ENCODE results near the gene PODN.

Gene PODN

GRCh38 chr1:53114581-53115400, 52.8 kb downstream of the PODN start:
- no peak for DNase-seq (ENCODE audit: low read depth)

DNA sequence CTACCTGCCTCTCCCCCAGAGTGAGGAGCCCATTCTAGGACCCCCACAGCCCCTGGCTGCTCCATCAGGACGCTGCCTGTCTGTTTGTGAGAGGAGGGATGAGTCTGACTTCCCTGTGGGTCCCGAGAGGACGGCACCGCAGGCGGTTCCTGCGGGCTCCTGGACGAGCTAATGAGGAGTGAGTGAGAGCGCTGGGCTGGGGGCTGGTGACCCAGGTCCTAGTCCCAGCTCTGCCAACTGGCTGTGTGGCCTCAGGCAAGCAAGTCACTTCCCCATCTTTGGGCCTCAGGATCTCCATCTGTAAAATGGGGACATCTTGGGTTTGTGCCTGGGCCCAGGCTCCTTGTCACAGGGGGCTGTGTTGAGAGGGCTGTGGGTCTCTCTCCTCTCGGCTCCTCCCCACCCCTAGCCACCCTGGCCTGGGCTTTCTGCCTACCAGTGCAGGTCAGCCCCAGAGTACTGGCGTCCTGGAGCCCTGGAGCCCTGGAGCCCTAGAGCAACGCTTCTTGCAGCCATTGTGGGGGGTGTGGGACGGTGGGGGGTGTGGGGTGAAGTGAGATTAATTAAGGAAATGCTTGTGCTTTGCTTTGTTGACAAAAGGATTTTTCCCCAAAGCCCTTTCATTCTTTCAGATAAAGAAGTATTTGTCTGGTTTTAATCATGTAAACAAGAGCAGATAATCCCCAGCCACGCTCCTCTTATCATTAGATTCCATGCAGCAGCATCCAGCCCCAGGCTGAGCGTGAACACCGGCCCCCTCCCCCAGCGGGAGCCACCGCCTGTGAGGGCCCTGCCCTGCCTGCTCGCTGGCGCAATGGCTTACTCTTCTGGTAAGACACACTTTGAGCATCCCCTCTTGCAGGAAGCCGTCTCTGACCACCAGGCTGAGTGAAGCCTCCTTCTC, 53.6 kb downstream of the PODN start:
- no peak for DNase-seq (ENCODE audit: low read depth)

- no peak for DNase-seq (ENCODE audit: low read depth)
These were observed 54.3 kb downstream of the PODN start for GRCh38 chr1:53116307-53116810.

- no peak for DNase-seq (ENCODE audit: low read depth)
These were observed 55.1 kb downstream of the PODN start for GRCh38 chr1:53116933-53117600.

DNA sequence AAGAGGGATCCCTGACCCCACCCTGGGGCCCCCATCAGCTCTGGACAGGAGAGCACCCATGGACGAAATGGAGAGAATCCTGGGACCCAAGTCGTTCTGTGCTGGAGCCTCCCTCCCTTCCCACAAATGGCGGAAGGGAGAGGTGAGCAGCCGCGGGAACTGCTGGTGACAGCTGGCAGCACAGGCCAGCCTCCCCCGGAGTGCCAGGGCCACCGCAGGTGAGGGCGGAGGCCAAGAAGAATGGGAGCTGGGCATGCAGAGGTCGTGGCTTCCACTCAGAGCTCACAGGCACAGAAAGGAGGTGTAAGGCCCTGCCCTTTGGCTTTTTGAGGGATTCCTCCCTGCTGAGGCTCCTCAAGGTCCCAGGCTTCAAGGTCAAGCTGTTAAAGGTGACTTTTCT, 55.8 kb downstream of the PODN start:
- no peak for DNase-seq (ENCODE audit: low read depth)

- DNase-seq (ENCODE audit: low read depth): no peak
These were observed 58.6 kb downstream of the PODN start for GRCh38 chr1:53120659-53121058.

- DNase-seq (ENCODE audit: low read depth): no peak
These were observed 59.5 kb downstream of the PODN start for GRCh38 chr1:53121319-53122172.

GRCh38 chr1:53122201-53122885, 60.3 kb downstream of the PODN start:
- no peak for DNase-seq (ENCODE audit: low read depth)

- no peak for DNase-seq (ENCODE audit: low read depth)
These were observed 61.0 kb downstream of the PODN start for GRCh38 chr1:53122961-53123413.

DNA sequence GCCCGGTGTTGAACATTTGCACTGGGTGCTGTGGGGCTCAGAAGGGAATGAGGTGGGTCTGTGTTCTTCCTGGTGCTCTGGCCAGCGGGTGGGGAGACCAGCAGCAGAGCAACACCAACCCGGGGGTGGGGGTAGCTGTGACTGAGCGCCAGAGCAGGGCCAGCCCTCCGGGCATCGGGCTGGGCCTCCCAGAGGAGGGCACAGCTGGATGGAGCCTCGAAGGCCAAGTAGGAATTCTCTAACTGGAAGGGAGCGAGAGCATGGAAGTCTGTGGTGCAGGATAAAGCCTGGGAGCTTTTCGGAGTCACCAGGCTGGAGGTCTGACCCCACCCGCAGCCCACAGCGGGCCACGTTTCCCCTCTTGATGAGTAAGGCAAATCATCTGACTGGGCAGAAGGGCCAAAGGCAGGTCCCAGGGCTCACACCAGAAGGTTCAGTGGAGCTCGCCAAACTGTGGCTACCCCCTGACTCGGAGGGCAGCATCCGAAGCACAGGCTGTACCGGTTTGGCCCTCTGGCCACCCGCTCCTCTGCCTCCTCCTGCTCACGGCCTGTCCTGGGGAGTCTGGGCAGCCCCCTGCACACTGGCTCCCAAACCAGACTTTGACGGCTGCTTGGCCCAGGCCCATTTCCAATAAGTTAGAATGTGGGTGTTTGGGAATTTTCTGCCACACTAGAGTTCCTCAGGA, 61.6 kb downstream of the PODN start:
- no peak for DNase-seq (ENCODE audit: low read depth)

DNA sequence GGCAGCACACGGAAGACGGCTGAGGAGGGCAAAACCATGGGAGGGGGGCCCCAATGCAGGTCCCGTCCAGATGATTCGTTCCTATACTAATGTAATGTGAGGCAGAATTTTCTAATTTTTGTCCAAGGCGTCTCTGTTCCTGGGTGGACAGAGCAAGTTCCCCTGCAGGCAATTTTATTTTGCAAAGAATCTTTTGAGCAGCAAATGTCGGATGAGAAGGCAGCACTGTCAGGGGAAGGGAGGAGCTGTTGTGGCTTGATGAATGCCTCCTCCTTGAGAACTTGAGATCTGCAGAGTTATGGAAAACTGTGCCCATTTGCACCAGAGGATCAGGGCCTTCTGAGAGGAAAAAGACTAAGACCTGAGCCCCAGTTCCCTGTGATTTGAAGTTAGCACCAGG, 63.1 kb downstream of the PODN start:
- no peak for DNase-seq (ENCODE audit: low read depth)

DNA sequence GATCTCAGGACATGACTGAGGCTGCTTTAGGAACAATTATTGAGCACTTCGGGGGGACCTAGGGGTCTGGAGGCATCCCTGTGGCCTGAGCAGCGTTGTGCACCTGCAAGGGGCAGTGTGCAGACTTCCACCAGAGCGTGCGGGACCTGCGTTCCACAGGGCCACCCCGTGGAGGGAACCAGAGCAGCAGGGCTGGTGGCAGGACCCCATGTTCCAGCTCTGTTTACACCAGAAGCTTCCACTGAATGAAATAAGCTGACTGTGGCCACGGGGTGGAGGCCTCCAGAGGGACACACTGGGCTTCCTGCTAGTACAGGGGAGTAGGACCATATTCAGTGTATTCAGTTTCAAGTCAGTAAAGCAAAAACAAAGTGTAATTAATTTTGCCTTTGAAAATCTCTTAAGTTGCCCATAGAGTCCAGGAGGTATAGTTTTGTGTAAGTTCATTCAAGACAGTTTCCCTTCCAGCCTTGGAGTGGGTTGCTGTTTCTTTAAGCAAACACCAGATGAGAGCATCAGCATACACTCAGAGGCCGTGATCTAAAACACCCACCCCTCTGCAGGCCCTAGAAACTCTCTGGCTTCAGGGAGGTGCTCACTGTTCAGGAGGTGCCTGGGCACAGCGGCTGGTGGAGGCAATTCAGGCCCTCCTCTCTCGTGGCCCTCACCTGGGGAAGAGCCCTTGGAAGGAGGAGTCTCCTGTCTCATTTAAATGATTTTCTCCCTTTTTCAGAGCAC, 63.8 kb downstream of the PODN start:
- DNase-seq (ENCODE audit: low read depth): no peak

DNA sequence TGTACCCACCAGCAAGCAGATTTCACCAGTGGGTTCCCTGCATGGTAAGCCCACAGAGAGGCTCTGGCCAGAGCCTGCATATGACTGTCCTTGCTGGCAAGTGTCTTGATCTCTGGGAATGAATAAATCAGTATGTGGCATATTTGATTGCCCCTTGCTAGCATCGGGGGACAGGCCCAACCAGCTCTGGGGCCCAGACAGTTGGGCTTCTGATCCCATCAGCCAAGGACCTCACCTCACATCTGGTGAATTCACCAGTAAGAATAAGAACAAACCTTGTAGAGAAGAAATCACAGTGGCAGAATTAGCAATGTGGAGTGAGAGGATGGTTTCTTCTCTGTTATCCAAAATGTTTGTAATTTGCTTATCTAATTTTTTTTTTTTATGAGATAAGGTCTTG, 64.5 kb downstream of the PODN start:
- no peak for DNase-seq (ENCODE audit: low read depth)

- no peak for DNase-seq (ENCODE audit: low read depth)
These were observed 65.5 kb downstream of the PODN start for GRCh38 chr1:53127546-53127945.

DNA sequence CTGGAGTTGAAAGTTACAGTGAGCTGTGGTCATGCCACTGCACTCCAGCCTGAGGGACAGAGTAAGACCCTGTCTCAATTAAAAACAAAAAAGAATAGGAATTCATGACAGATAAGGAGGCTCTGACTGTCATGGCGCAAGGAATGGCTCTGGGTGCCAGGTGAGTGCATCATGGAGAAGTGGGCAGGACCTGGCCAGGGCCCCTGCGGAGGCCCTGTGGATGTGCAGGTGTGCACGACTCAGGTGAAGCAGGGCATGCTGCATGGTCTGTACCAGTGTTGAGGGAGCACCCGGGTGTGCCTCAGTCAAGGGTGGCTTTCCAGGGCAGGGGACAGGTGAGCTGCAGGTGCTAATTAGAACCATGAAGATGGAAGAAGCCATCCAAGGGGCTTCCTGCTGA, 66.4 kb downstream of the PODN start:
- no peak for DNase-seq (ENCODE audit: low read depth)

GRCh38 chr1:53129891-53130597, 68.0 kb downstream of the PODN start:
- no peak for DNase-seq (ENCODE audit: low read depth)

GRCh38 chr1:53130598-53130877, 68.5 kb downstream of the PODN start:
- no peak for DNase-seq (ENCODE audit: low read depth)

- DNase-seq (ENCODE audit: low read depth): no peak
These were observed 69.0 kb downstream of the PODN start for GRCh38 chr1:53130878-53131589.

DNA sequence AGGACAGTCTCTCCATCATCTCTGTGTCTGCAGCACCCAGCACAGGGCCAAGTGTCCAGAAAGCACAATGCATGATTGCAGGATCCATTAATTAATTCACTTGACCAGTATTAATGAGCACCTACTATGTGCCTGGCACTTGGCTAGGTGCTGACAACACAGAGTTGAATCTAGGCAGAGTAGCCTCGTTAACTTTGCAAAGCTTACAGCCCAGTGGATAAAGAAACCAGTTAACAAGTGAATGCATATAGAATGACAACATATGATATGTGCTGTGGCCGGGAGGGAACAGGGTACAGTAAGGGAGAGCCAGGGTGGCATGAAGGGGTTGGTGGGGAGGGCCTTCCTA, 69.6 kb downstream of the PODN start:
- no peak for DNase-seq (ENCODE audit: low read depth)

Data from stimulated activated CD8-positive, alpha-beta memory T cell treated with anti-CD3 and anti-CD28 coated beads, Interleukin-15, amount 100 ng/mL, for 24 hours (primary cell).